Measurements from ENCODE around the gene C16orf86. TPM values are rescaled to one million over a fixed set of nuclear protein-coding genes. Genes with fewer than 3 reads are reported as not detected.
"Not testable (repeated sequence)": the region's sequence is repeated elsewhere in the genome, so short reads cannot be mapped to it uniquely, and the experiment has no call there.

The C16orf86 gene
- polyA plus RNA-seq, 4 donors = 2.7 to 4.6 (median 3.4) TPM

- no peak for DNase-seq (ENCODE audit: low read depth in 4 of 4, low spot score in 3 of 4)
Observed at GRCh38 chr16:67679935-67680897, 13.6 kb downstream of the C16orf86 start.

GRCh38 chr16:67683767-67684166, 17.2 kb downstream of the C16orf86 start:
- no peak for DNase-seq (ENCODE audit: low read depth in 4 of 4, low spot score in 3 of 4)

GRCh38 chr16:67685388-67686112, 18.9 kb downstream of the C16orf86 start:
- no peak for DNase-seq (ENCODE audit: low read depth in 4 of 4, low spot score in 3 of 4)

GRCh38 chr16:67693517-67694285, 27.1 kb downstream of the C16orf86 start:
- not testable (repeated sequence) for DNase-seq (ENCODE audit: low read depth in 4 of 4, low spot score in 3 of 4)

GRCh38 chr16:67694611-67695010, 28.0 kb downstream of the C16orf86 start:
- no peak for DNase-seq (ENCODE audit: low read depth in 4 of 4, low spot score in 3 of 4)

- no peak for DNase-seq (ENCODE audit: low read depth in 4 of 4, low spot score in 3 of 4)
Observed at GRCh38 chr16:67697422-67698185, 31.0 kb downstream of the C16orf86 start.

- DNase-seq (ENCODE audit: low read depth in 4 of 4, low spot score in 3 of 4) = no peak
Observed at GRCh38 chr16:67699265-67699664, 32.7 kb downstream of the C16orf86 start.

GRCh38 chr16:67701420-67701819, 34.8 kb downstream of the C16orf86 start:
- no peak for DNase-seq (ENCODE audit: low read depth in 4 of 4, low spot score in 3 of 4)

- DNase-seq (ENCODE audit: low read depth in 4 of 4, low spot score in 3 of 4) = no peak
Observed at GRCh38 chr16:67702130-67702529, 35.5 kb downstream of the C16orf86 start.

- no peak for DNase-seq (ENCODE audit: low read depth in 4 of 4, low spot score in 3 of 4)
Observed at GRCh38 chr16:67703626-67704025, 37.0 kb downstream of the C16orf86 start.

GRCh38 chr16:67704110-67704509, 37.5 kb downstream of the C16orf86 start:
- DNase-seq (ENCODE audit: low read depth in 4 of 4, low spot score in 3 of 4) = no peak

GRCh38 chr16:67707210-67707609, 40.6 kb downstream of the C16orf86 start:
- DNase-seq (ENCODE audit: low read depth in 4 of 4, low spot score in 3 of 4) = no peak

GRCh38 chr16:67707790-67708189, 41.2 kb downstream of the C16orf86 start:
- no peak for DNase-seq (ENCODE audit: low read depth in 4 of 4, low spot score in 3 of 4)

GRCh38 chr16:67708368-67708771, 41.8 kb downstream of the C16orf86 start:
- no peak for DNase-seq (ENCODE audit: low read depth in 4 of 4, low spot score in 3 of 4)

GRCh38 chr16:67709050-67709449, 42.4 kb downstream of the C16orf86 start:
- DNase-seq (ENCODE audit: low read depth in 4 of 4, low spot score in 3 of 4) = no peak

- DNase-seq (ENCODE audit: low read depth in 4 of 4, low spot score in 3 of 4) = no peak
Observed at GRCh38 chr16:67710607-67711006, 44.0 kb downstream of the C16orf86 start.

GRCh38 chr16:67713647-67714273, 47.1 kb downstream of the C16orf86 start:
- no peak for DNase-seq (ENCODE audit: low read depth in 4 of 4, low spot score in 3 of 4)

GRCh38 chr16:67714522-67714921, 47.9 kb downstream of the C16orf86 start:
- DNase-seq (ENCODE audit: low read depth in 4 of 4, low spot score in 3 of 4) = no peak

- DNase-seq (ENCODE audit: low read depth in 4 of 4, low spot score in 3 of 4) = no peak
Observed at GRCh38 chr16:67716097-67716496, 49.5 kb downstream of the C16orf86 start.
